NB4 (cell line): ENCODE data around the gene DPY19L3.

Experiments used
- DNase-seq: peaks from one replicate; pipeline ENCODE4 v3.0.0; 2010; ENCODE audit warnings: low read depth
- H3K4me3 ChIP-seq: one replicate; pipeline ENCODE4 v1.5.1; 2011; ENCODE audit warnings: mild to moderate bottlenecking, low read depth, low read length, moderate library complexity
- CTCF ChIP-seq: IDR thresholded peaks from one replicate; pipeline ENCODE4 v1.5.1; 2012; ENCODE audit warnings: low read depth, low read length
- MYC ChIP-seq: IDR thresholded peaks from 2 replicates; pipeline ENCODE4 v1.6.1; 2011; ENCODE audit warnings: low read depth, low read length
- POLR2A ChIP-seq: IDR thresholded peaks from 2 replicates; pipeline ENCODE4 v1.6.1; 2011; ENCODE audit warnings: mild to moderate bottlenecking; ENCODE audit not compliant: insufficient read length; ENCODE audit errors: extremely low read depth
- TF ChIP-seq, protein P1 (sequence below): IDR thresholded peaks from 2 replicates; pipeline ENCODE4 v1.6.1; 2011; ENCODE audit warnings: low read depth, low read length

DPY19L3 gene

DNA sequence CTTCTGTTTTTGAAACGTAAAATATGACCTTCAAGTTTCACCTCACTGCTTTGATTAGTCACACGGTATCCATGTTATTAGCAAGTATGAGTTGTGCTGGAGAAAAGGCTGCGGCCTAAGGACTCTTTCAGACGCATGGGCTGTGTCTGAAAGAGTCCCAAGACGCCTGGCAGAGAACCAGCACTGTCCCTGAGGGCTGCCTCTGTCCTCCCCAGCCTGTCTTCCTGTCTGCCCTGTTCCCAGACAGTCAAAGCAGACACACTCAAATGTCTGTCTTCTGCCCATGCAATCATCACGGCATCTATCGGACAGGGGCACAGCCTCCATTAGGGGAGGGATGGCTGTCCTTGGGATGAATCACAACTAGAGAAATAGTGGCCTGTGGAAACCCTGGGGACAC lies 65.5 kb downstream of the DPY19L3 start:
- DNase-seq: no peak
- no peak overlapping the region for H3K4me3 ChIP-seq
- TF ChIP-seq, protein P1, sequence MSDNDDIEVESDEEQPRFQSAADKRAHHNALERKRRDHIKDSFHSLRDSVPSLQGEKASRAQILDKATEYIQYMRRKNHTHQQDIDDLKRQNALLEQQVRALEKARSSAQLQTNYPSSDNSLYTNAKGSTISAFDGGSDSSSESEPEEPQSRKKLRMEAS: no peak
- TF ChIP-seq CTCF (no peak), POLR2A (no peak), MYC (no peak)

GRCh38 chr19:32471811-32472210 lies 66.2 kb downstream of the DPY19L3 start:
- DNase-seq: no peak
- no peak for TF ChIP-seq CTCF
- no peak for TF ChIP-seq POLR2A
- TF ChIP-seq, protein P1: no peak
- TF ChIP-seq MYC: no peak
- H3K4me3 ChIP-seq: no peak overlapping the region

- TF ChIP-seq POLR2A (no peak), MYC (no peak), CTCF (no peak)
- TF ChIP-seq, protein P1: no peak
- no peak for DNase-seq
- no peak overlapping the region for H3K4me3 ChIP-seq
These were observed 69.8 kb downstream of the DPY19L3 start for GRCh38 chr19:32475141-32476031.

GRCh38 chr19:32476032-32476350 lies 70.4 kb downstream of the DPY19L3 start:
- no peak for TF ChIP-seq CTCF
- TF ChIP-seq, protein P1: no peak
- TF ChIP-seq MYC: no peak
- no peak for TF ChIP-seq POLR2A
- H3K4me3 ChIP-seq: no peak overlapping the region
- no peak for DNase-seq

DNA sequence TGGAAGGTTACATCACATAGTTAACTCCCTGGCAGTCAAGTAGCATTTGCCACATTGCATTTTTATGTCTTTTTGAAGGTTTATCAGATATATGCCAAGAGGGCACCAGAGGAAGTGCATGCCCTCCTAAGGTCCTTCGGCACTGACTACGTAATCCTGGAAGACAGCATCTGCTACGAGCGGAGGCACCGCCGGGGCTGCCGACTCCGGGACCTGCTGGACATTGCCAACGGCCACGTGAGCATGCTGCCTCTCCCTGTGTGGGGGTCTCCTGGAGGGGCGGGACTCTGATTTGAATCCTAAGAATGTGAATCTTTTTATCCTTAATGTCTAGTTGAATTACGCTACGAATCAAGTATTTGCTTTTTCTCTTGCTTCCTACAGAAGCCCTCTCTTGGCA lies 74.8 kb downstream of the DPY19L3 start:
- no peak for TF ChIP-seq POLR2A
- TF ChIP-seq CTCF: no peak
- TF ChIP-seq, protein P1: no peak
- TF ChIP-seq MYC: no peak
- H3K4me3 ChIP-seq: no peak overlapping the region
- DNase-seq: no peak
